Motor neuron (in vitro differentiated cells): ENCODE results near the gene ASTE1. TPM values are rescaled to one million over a fixed set of nuclear protein-coding genes. Genes with fewer than 3 reads are reported as not detected.

ENCODE experiments used
- ATAC-seq, 8 experiments: fragments of 200-7000 bp; cut with Tn5 transposase; replicated peaks in 6 of 8; 2 replicates each; pipeline ENCODE4 v1.8.0; 2021; ENCODE audit warnings: mild to moderate bottlenecking in 8 of 8, moderate library complexity in 8 of 8
- H3K27ac ChIP-seq, 2 donors: fragments of 250-450 bp; sonication (Bioruptor Pico); 2 replicates each; pipeline ENCODE4 v1.9.0; 2021; ENCODE audit warnings: antibody characterized with exemption in 2 of 2, mild to moderate bottlenecking in 2 of 2, moderate library complexity in 1 of 2
- H3K4me1 ChIP-seq, 2 donors: fragments of 250-450 bp; sonication (Bioruptor Pico); replicated peaks in 1 of 2; 2 replicates each; pipeline ENCODE4 v1.6.1; 2021; ENCODE audit warnings: antibody characterized with exemption in 2 of 2, mild to moderate bottlenecking in 2 of 2, moderate library complexity in 1 of 2
- H3K4me3 ChIP-seq, 5 donors: fragments of 250-450 bp; sonication (Bioruptor Pico); 2 replicates each; pipeline ENCODE4 v1.9.0; 2021; ENCODE audit warnings: antibody characterized with exemption in 5 of 5, mild to moderate bottlenecking in 5 of 5, moderate library complexity in 4 of 5
- WGBS, 10 experiments: fragments of 450-650 bp; shearing (Covaris generic); methylation state at CpG; one replicate each; pipeline ENCODE4 v1.0.0; 2022; 5-methylcytosine and 5-hydroxymethylcytosine counted together
- in situ Hi-C, 9 experiments: fragments of 400-800 bp; cut with MboI; loops; one replicate each; pipeline ENCODE4 v1.15.0; 2021; ENCODE audit warnings: low sequenced_read_pairs in 9 of 9, low pct_unique_long_range_greater_than_20kb in 2 of 9; ENCODE audit not compliant: unreplicated experiment in 9 of 9
- total RNA-seq, 8 experiments: library from RNA; unstranded; fragments of 300-600 nt; gene quantifications; 2 replicates each; pipeline versions ENCODE4 v1.2.3 to v1.2.4, GENCODE V29; 2022

Gene ASTE1
- total RNA-seq, 8 experiments from 2014 or later: 1.1 to 7.5 (median 3.5) TPM

DNA sequence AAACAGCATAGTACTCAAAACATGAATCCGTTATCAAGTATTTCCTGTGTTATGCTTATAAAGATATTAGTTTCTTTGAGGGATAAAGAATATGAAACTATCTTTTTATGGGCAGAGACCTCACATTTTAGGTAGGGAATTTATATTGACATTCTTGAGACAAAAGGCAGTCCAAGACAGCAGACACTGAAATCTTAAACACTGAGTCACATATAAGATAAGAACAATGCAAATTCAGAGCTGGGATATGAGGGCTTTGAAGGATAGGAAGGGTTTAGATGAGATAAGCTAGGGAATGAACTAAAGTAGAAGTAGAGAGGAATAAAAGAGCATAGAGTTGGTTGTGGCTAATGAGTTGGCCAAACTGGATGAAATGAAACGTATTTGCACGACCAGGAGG, 58.4 kb downstream of the ASTE1 start:
- ATAC-seq: no peak
- in situ Hi-C loops: no loop called here
- 82 to 100% (median 100%) methylated on average over 1 to 3 of the region's 3 CpGs; no CpG with 5 or more reads in 1 of the 10 experiments for WGBS, 10 experiments

DNA sequence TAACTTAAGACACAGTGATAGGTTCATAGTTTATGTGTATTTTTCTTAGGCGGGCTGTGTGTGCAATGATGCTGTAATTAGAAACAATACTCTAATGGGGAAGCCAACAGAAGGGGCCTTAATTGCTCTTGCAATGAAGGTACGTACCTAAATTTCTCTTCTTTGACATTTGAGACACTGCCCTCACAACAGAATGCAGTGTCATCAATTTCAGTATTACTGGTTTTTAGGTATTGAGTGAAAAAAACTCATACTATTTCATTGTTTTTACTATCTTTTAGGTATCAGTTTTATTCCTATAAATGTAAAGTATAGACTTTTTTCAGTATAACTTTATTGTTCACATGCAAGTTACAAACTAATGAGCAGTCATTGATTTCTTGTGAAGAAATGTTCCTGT, 59.3 kb downstream of the ASTE1 start:
- 80 to 100% (median 100%) methylated on average over 1 to 2 of the region's 2 CpGs; no CpG with 5 or more reads in 1 of the 10 experiments for WGBS, 10 experiments
- in situ Hi-C loops: no loop called here

More for the DNA sequence above, 58.4 kb downstream of the ASTE1 start:
- Histone ChIP-seq H3K4me3 (no peak overlapping the region), H3K27ac (no peak overlapping the region), H3K4me1 (peaks cover 3 to 5% of the 10 kb centered on the region in 2 donors)

DNA sequence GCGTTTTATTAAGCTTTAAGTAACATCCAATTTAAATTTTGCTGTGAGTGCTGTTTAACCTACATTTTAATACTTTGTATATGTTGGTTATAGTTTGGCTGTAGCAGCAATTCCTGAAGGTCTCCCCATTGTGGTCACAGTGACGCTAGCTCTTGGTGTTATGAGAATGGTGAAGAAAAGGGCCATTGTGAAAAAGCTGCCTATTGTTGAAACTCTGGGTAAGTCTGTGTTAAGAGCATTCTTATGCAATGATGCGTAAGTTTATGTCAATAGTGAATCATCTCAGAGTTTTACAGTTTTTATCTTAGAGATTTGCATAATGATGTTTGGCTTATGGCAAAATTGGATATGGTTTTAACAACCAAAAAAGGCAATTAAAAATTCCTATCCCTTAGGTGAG, 62.7 kb downstream of the ASTE1 start:
- H3K27ac ChIP-seq: no peak overlapping the region
- in situ Hi-C loops: no loop called here

More for the DNA sequence above, 59.3 kb downstream of the ASTE1 start:
- Histone ChIP-seq H3K4me3 (no peak overlapping the region), H3K4me1 (peaks cover 3 to 5% of the 10 kb centered on the region in 2 donors), H3K27ac (no peak overlapping the region)
- ATAC-seq: no peak

More for the DNA sequence above, 62.7 kb downstream of the ASTE1 start:
- Histone ChIP-seq H3K4me1 (peaks cover 3 to 5% of the 10 kb centered on the region in 2 donors), H3K4me3 (no peak overlapping the region)
- ATAC-seq: peak; percentile 47 to 84 (median 60)
- 40 to 89% (median 59%) methylated on average over 1 to 3 of the region's 3 CpGs; no CpG with 5 or more reads in 1 of the 10 experiments for WGBS, 10 experiments

Other genes starting within 250 kb of the ASTE1 start
- gene ATP2C1, start 132.7 kb downstream of the ASTE1 start, total RNA-seq: 10 to 100 TPM; 41.6 to 79.3 (median 65.7) TPM
- gene NEK11, start 52 bp upstream of the ASTE1 start, total RNA-seq: 10 to 100 TPM in 1 of 8 experiments, 1 to 10 TPM in 7; 1.1 to 10.3 (median 3.4) TPM